ENCODE results near the gene ZNF408. TPM values are rescaled to one million over a fixed set of nuclear protein-coding genes. Genes with fewer than 3 reads are reported as not detected.
A peak's percentile ranks its signal among the peaks of the same experiment; 100 is the strongest.
"Not testable (repeated sequence)": the region's sequence is repeated elsewhere in the genome, so short reads cannot be mapped to it uniquely, and the experiment has no call there.

ZNF408 gene
- total RNA-seq, 2 donors from 2014 or later = 11.0 to 14.7 TPM

DNA sequence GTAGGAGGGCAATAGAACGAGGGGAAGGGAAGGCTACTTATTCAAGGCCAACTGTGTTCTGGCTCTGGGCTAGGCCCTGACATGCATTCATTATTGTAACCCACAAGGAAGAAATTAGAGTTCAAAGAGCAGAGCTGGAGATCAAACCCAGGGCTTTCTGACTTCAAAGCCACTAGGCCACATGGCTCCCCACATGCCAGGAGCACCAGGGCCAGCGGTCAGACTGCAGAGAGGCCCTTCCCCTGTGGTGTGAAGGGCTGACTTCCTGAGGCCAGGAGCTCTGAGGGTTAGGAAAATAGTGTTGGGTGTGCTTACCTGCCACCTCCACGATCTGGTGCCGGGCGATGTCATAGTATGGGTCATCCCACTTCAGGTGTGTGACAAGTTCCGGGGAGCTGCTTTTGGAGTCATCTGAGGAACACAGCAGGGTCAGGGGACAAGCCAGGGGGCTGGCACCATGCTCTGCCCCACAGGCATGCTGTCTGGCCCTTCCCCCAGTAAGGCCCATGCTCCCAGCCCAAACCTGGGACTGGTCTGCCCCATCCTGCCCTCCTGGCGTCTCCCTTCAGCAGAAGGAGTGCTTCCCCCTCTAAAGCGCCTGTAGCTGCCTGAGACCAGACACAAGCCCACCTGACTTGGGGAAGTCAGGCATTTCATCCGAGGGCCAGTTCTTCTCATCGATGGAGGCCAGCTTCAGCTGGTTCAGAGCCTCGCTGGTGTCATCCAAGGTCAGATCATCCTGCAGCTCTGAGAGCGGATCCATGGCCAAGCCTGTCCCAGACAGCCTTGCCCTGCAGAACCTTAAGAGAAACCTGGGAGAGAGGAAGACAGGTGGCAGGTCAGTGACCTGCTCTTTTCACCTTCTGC, 5.3 kb upstream of the ZNF408 start:
- no peaks in the 10 kb centered on the region for H3K9me3 ChIP-seq (ENCODE audit: control insufficient read depth, low read length, poor library complexity, severe bottlenecking)
- Mint-ChIP-seq H3K4me1 (peaks cover 22% of the 10 kb centered on the region), H3K36me3 (ENCODE audit: low read depth) (no peaks in the 10 kb centered on the region), H3K27me3 (no peaks in the 10 kb centered on the region), H3K27ac (peak overlapping the region; percentile 69), H3K4me3 (peak overlapping the region; percentile 50)
- DNase-seq (no peak), ATAC-seq (no peak)

- Mint-ChIP-seq H3K4me1 (peaks cover 23% of the 10 kb centered on the region), H3K27me3 (no peaks in the 10 kb centered on the region), H3K4me3 (peak overlapping the region; percentile 50), H3K27ac (peak overlapping the region; percentile 69), H3K36me3 (ENCODE audit: low read depth) (no peaks in the 10 kb centered on the region)
- DNase-seq (no peak), ATAC-seq (no peak)
- no peaks in the 10 kb centered on the region for H3K9me3 ChIP-seq (ENCODE audit: control insufficient read depth, low read length, poor library complexity, severe bottlenecking)
These were observed 4.6 kb upstream of the ZNF408 start for GRCh38 chr11:46696212-46696558.

GRCh38 chr11:46697303-46697702, 3.5 kb upstream of the ZNF408 start:
- no peak for ATAC-seq
- Mint-ChIP-seq H3K27ac (peak overlapping the region; percentile 97), H3K27me3 (no peaks in the 10 kb centered on the region), H3K4me3 (no peak overlapping the region), H3K36me3 (ENCODE audit: low read depth) (no peaks in the 10 kb centered on the region), H3K4me1 (peaks cover 29% of the 10 kb centered on the region)
- no peaks in the 10 kb centered on the region for H3K9me3 ChIP-seq (ENCODE audit: control insufficient read depth, low read length, poor library complexity, severe bottlenecking)
- DNase-seq = no peak

GRCh38 chr11:46697723-46698122, 3.1 kb upstream of the ZNF408 start:
- H3K36me3 Mint-ChIP-seq (ENCODE audit: low read depth) = no peaks in the 10 kb centered on the region
- peak overlapping the region; percentile 97 for H3K27ac Mint-ChIP-seq
- H3K27me3 Mint-ChIP-seq = no peaks in the 10 kb centered on the region

DNA sequence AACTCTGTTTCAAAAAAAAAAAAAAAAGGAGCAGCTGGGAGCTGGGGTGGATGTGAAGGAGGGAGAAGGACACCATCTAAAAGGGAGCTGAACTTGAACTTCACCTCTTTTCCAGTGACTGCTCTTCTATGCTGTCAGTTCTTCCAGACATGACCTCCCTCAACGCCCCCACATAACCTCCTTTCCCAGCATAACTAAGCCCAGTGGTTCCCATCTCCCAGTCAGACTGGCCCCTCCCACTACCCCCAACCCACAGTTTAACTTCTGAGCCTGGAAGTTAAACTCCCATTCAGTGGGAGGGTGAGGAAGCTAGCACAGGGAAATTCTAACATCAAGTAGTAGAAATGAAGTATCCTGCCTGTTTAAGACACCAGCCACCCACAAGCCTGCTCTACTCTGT, 2.2 kb upstream of the ZNF408 start:
- Mint-ChIP-seq H3K36me3 (ENCODE audit: low read depth) (peaks cover 2% of the 10 kb centered on the region), H3K4me1 (peaks cover 38% of the 10 kb centered on the region), H3K27me3 (no peaks in the 10 kb centered on the region), H3K4me3 (peak overlapping the region; percentile 96), H3K27ac (peak overlapping the region; percentile 97)
- DNase-seq (no peak), ATAC-seq (no peak)
- H3K9me3 ChIP-seq (ENCODE audit: control insufficient read depth, low read length, poor library complexity, severe bottlenecking) = no peaks in the 10 kb centered on the region

More at GRCh38 chr11:46697723-46698122, 3.1 kb upstream of the ZNF408 start:
- no peak overlapping the region for H3K4me3 Mint-ChIP-seq
- peaks cover 32% of the 10 kb centered on the region for H3K4me1 Mint-ChIP-seq
- no peak for DNase-seq
- no peaks in the 10 kb centered on the region for H3K9me3 ChIP-seq (ENCODE audit: control insufficient read depth, low read length, poor library complexity, severe bottlenecking)
- ATAC-seq = no peak

GRCh38 chr11:46701078-46701654, 335 bp downstream of the ZNF408 start:
- Mint-ChIP-seq H3K27me3 (no peaks in the 10 kb centered on the region), H3K4me1 (peaks cover 33% of the 10 kb centered on the region), H3K36me3 (ENCODE audit: low read depth) (peaks cover 2% of the 10 kb centered on the region), H3K4me3 (peak overlapping the region; percentile 96), H3K27ac (peak overlapping the region; percentile 97)
- DNase-seq (no peak), ATAC-seq (no peak)
- H3K9me3 ChIP-seq (ENCODE audit: control insufficient read depth, low read length, poor library complexity, severe bottlenecking) = no peaks in the 10 kb centered on the region

DNA sequence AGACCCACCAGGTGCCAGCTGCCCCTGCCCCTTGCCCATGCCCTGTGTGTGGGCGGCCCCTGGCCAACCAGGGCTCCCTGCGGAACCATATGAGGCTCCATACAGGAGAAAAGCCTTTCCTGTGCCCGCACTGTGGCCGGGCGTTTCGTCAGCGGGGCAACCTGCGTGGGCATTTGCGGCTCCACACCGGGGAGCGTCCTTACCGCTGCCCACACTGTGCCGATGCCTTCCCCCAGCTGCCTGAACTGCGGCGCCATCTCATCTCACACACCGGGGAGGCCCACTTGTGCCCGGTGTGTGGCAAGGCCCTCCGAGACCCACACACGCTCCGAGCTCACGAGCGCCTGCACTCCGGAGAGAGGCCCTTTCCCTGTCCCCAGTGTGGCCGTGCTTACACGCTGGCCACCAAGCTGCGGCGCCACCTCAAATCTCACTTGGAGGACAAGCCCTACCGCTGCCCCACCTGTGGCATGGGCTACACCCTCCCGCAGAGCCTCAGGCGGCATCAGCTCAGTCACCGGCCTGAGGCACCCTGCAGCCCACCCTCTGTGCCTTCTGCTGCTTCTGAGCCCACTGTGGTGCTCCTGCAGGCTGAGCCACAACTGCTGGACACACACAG, 4.3 kb downstream of the ZNF408 start:
- Mint-ChIP-seq H3K27me3 (no peaks in the 10 kb centered on the region), H3K4me3 (no peak overlapping the region)
- DNase-seq = no peak

DNA sequence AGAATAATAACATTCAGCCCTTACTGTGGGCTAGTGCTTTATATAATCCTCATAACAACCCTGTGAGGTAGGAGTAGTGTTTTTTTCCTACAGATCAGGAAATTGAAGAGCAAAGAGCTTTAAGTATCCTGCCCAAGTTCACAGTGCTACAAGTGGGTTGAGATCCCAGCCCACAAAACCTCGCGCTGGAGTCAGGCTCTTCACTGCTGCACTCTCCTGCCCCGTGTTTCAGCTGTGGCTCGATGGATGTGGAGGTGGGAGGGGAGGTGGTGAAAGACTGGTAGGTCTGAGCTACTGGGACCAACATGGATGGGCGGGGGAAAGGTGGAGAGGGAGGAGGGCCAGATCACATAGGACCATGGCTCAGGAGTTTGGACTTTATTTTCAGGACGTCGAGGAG, 6.1 kb downstream of the ZNF408 start:
- Mint-ChIP-seq H3K4me3 (no peak overlapping the region), H3K27me3 (no peaks in the 10 kb centered on the region), H3K27ac (peak overlapping the region; percentile 79), H3K4me1 (peaks cover 17% of the 10 kb centered on the region), H3K36me3 (ENCODE audit: low read depth) (peaks cover 2% of the 10 kb centered on the region)
- DNase-seq (no peak), ATAC-seq (no peak)
- no peaks in the 10 kb centered on the region for H3K9me3 ChIP-seq (ENCODE audit: control insufficient read depth, low read length, poor library complexity, severe bottlenecking)

More for the DNA sequence above, 4.3 kb downstream of the ZNF408 start:
- peaks cover 28% of the 10 kb centered on the region for H3K4me1 Mint-ChIP-seq
- peak overlapping the region; percentile 79 for H3K27ac Mint-ChIP-seq
- no peaks in the 10 kb centered on the region for H3K9me3 ChIP-seq (ENCODE audit: control insufficient read depth, low read length, poor library complexity, severe bottlenecking)
- ATAC-seq = no peak
- peaks cover 2% of the 10 kb centered on the region for H3K36me3 Mint-ChIP-seq (ENCODE audit: low read depth)

GRCh38 chr11:46709351-46709750, 8.5 kb downstream of the ZNF408 start:
- H3K36me3 Mint-ChIP-seq (ENCODE audit: low read depth); H3K9me3 ChIP-seq (ENCODE audit: control insufficient read depth, low read length, poor library complexity, severe bottlenecking); H3K4me1 Mint-ChIP-seq; ATAC-seq; DNase-seq; H3K27me3 Mint-ChIP-seq; H3K4me3 Mint-ChIP-seq: not testable (repeated sequence)
- H3K27ac Mint-ChIP-seq = peak overlapping the region; percentile 59

DNA sequence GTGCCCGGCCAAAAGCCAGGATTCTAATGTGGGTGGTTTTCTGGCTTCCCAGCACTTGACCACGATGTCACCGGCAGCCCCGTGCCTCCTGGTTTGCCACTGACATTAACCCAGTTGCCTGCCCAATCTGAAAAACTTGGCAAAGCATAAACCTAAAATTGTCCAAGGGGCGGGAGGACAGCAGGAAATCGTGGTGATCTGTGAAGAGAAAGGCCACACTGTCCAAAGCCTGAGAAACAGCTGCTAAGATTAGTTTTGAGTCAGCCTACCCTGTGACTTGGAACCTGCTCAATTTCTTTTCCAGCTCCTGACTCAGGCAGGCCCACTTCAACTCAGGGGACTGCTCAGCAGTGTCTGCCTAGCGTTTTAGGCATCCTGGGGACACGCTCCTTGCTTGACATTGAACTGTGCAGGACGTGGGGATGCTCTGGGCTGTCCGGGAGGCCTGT, 10.0 kb downstream of the ZNF408 start:
- no peak for ATAC-seq
- H3K27me3 Mint-ChIP-seq = no peaks in the 10 kb centered on the region
- peaks cover 7% of the 10 kb centered on the region for H3K4me1 Mint-ChIP-seq
- no peak overlapping the region for H3K4me3 Mint-ChIP-seq
- no peak for DNase-seq
- H3K36me3 Mint-ChIP-seq (ENCODE audit: low read depth) = no peaks in the 10 kb centered on the region
- no peaks in the 10 kb centered on the region for H3K9me3 ChIP-seq (ENCODE audit: control insufficient read depth, low read length, poor library complexity, severe bottlenecking)
- no peak overlapping the region for H3K27ac Mint-ChIP-seq

GRCh38 chr11:46711303-46711702, 10.5 kb downstream of the ZNF408 start:
- no peaks in the 10 kb centered on the region for H3K9me3 ChIP-seq (ENCODE audit: control insufficient read depth, low read length, poor library complexity, severe bottlenecking)
- Mint-ChIP-seq H3K36me3 (ENCODE audit: low read depth) (no peaks in the 10 kb centered on the region), H3K27ac (no peak overlapping the region), H3K4me3 (no peak overlapping the region), H3K4me1 (peaks cover 7% of the 10 kb centered on the region), H3K27me3 (no peaks in the 10 kb centered on the region)
- no peak for ATAC-seq
- DNase-seq = no peak

DNA sequence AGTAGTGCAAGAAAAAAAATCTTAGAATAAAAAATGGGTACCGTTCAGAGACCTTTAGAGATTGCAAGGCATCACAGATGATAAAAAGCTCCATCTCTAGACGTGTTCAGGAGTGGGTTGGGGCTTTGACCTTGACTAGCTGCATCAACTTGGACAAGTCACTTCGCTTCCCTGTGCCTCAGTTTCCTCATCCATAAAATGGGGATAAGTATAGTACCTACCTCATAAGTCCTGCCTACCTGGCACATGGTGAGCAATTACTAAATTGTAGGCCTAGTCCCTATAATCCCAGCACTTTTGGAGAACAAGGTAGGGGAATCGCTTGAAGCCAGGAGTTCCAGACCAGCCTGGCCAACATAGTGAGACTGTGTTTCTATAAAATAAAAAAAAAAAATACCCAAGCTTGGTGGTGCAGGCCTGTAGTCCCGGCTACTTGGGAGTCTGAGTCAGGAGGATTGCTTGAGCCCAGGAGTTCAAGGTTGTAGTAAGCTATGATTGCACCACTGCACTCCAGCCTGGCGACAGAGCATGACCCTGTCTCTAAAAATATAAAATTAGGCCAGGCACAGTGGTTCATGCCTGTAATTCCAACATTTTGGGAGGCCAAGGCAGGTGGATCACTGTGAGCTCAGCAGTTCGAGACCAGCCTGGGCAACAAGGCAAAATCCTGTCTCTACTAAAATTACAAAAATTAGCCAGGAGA, 12.2 kb downstream of the ZNF408 start:
- H3K4me1 Mint-ChIP-seq = no peaks in the 10 kb centered on the region
- ATAC-seq = no peak
- DNase-seq = no peak
- H3K9me3 ChIP-seq (ENCODE audit: control insufficient read depth, low read length, poor library complexity, severe bottlenecking) = no peaks in the 10 kb centered on the region
- no peak overlapping the region for H3K4me3 Mint-ChIP-seq
- no peaks in the 10 kb centered on the region for H3K27me3 Mint-ChIP-seq
- no peaks in the 10 kb centered on the region for H3K36me3 Mint-ChIP-seq (ENCODE audit: low read depth)
- H3K27ac Mint-ChIP-seq = no peak overlapping the region

DNA sequence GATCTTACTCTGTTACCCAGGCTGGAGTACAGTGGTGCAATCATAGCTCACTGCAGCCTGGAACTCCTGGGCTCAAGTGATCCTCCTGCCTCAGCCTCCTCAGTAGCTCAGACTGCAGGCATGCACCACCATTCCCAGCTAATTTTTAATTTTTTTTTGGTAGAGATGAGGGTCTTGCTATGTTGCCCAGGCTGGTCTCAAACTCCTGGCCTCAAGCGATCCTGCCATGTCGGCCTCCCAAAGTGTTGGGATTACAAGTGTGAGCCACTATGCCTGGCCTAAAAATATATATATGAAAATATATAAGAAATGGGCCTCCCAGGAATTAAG, 17.0 kb downstream of the ZNF408 start:
- not testable (repeated sequence) for H3K36me3 Mint-ChIP-seq (ENCODE audit: low read depth); H3K9me3 ChIP-seq (ENCODE audit: control insufficient read depth, low read length, poor library complexity, severe bottlenecking); DNase-seq; H3K27ac Mint-ChIP-seq; H3K27me3 Mint-ChIP-seq; H3K4me1 Mint-ChIP-seq; H3K4me3 Mint-ChIP-seq; ATAC-seq

Measured in T-helper 17 cell (primary cell).